IPS-15b (cell line): ENCODE data around the gene SIDT2.
"Not testable (repeated sequence)": the region's sequence is repeated elsewhere in the genome, so short reads cannot be mapped to it uniquely, and the experiment has no call there.

ENCODE experiments used
- H3K27me3 ChIP-seq: one replicate; pipeline ENCODE4 v1.6.1; 2013; ENCODE audit warnings: low read length; ENCODE audit not compliant: control insufficient read depth, insufficient read depth
- H3K36me3 ChIP-seq: one replicate; pipeline ENCODE4 v1.6.1; 2013; ENCODE audit warnings: low read length; ENCODE audit not compliant: control insufficient read depth, insufficient read depth
- H3K4me1 ChIP-seq: one replicate; pipeline ENCODE4 v1.6.1; 2013; ENCODE audit warnings: mild to moderate bottlenecking, low read length; ENCODE audit not compliant: control insufficient read depth, insufficient read depth
- H3K4me3 ChIP-seq: one replicate; pipeline ENCODE4 v1.5.1; 2013; ENCODE audit warnings: low read depth, low read length
- H3K9ac ChIP-seq: one replicate; pipeline ENCODE4 v1.6.1; 2013; ENCODE audit warnings: low read depth, mild to moderate bottlenecking, low read length
- H3K9me3 ChIP-seq: one replicate; pipeline ENCODE4 v1.6.1; 2013; ENCODE audit warnings: mild to moderate bottlenecking, low read length; ENCODE audit not compliant: control insufficient read depth, insufficient read depth

Gene SIDT2

GRCh38 chr11:117209351-117210125 is 31.0 kb downstream of the SIDT2 start:
- not testable (repeated sequence) for H3K27me3 ChIP-seq, H3K4me3 ChIP-seq, H3K9me3 ChIP-seq, H3K9ac ChIP-seq, H3K4me1 ChIP-seq, H3K36me3 ChIP-seq

GRCh38 chr11:117210620-117211019 is 32.1 kb downstream of the SIDT2 start:
- Histone ChIP-seq H3K4me1 (no peaks in the 10 kb centered on the region), H3K36me3 (peaks cover 5% of the 10 kb centered on the region), H3K4me3 (no peak overlapping the region), H3K27me3 (no peaks in the 10 kb centered on the region), H3K9ac (no peak overlapping the region), H3K9me3 (no peaks in the 10 kb centered on the region)

- H3K27me3 ChIP-seq: no peaks in the 10 kb centered on the region
- H3K9ac ChIP-seq: no peak overlapping the region
- H3K36me3 ChIP-seq: peaks cover 13% of the 10 kb centered on the region
- H3K4me3 ChIP-seq: no peak overlapping the region
- H3K4me1 ChIP-seq: no peaks in the 10 kb centered on the region
- no peaks in the 10 kb centered on the region for H3K9me3 ChIP-seq
Observed at GRCh38 chr11:117212697-117213355, 34.3 kb downstream of the SIDT2 start.

- Histone ChIP-seq H3K9ac (no peak overlapping the region), H3K36me3 (peaks cover 28% of the 10 kb centered on the region), H3K4me3 (no peak overlapping the region), H3K27me3 (no peaks in the 10 kb centered on the region), H3K9me3 (no peaks in the 10 kb centered on the region), H3K4me1 (no peaks in the 10 kb centered on the region)
Observed at GRCh38 chr11:117214404-117215110, 36.0 kb downstream of the SIDT2 start.

- Histone ChIP-seq H3K4me1 (no peaks in the 10 kb centered on the region), H3K27me3 (no peaks in the 10 kb centered on the region), H3K4me3 (no peak overlapping the region), H3K36me3 (peaks cover 28% of the 10 kb centered on the region), H3K9ac (no peak overlapping the region), H3K9me3 (no peaks in the 10 kb centered on the region)
Observed at GRCh38 chr11:117217141-117218084, 38.9 kb downstream of the SIDT2 start.

GRCh38 chr11:117218133-117218915 is 39.8 kb downstream of the SIDT2 start:
- no peaks in the 10 kb centered on the region for H3K27me3 ChIP-seq
- no peak overlapping the region for H3K4me3 ChIP-seq
- no peaks in the 10 kb centered on the region for H3K9me3 ChIP-seq
- H3K9ac ChIP-seq: no peak overlapping the region
- no peaks in the 10 kb centered on the region for H3K4me1 ChIP-seq
- H3K36me3 ChIP-seq: peaks cover 23% of the 10 kb centered on the region

GRCh38 chr11:117219001-117219400 is 40.5 kb downstream of the SIDT2 start:
- Histone ChIP-seq H3K36me3 (peaks cover 23% of the 10 kb centered on the region), H3K27me3 (no peaks in the 10 kb centered on the region), H3K9ac (no peak overlapping the region), H3K4me3 (no peak overlapping the region), H3K9me3 (no peaks in the 10 kb centered on the region), H3K4me1 (no peaks in the 10 kb centered on the region)

GRCh38 chr11:117219455-117219854 is 40.9 kb downstream of the SIDT2 start:
- Histone ChIP-seq H3K4me1 (no peaks in the 10 kb centered on the region), H3K9ac (no peak overlapping the region), H3K4me3 (no peak overlapping the region), H3K36me3 (peaks cover 23% of the 10 kb centered on the region), H3K27me3 (no peaks in the 10 kb centered on the region), H3K9me3 (no peaks in the 10 kb centered on the region)

GRCh38 chr11:117219995-117220394 is 41.5 kb downstream of the SIDT2 start:
- no peaks in the 10 kb centered on the region for H3K27me3 ChIP-seq
- no peak overlapping the region for H3K4me3 ChIP-seq
- no peaks in the 10 kb centered on the region for H3K4me1 ChIP-seq
- peaks cover 23% of the 10 kb centered on the region for H3K36me3 ChIP-seq
- no peak overlapping the region for H3K9ac ChIP-seq
- H3K9me3 ChIP-seq: no peaks in the 10 kb centered on the region

- H3K27me3 ChIP-seq: no peaks in the 10 kb centered on the region
- H3K9ac ChIP-seq: no peak overlapping the region
- H3K4me3 ChIP-seq: no peak overlapping the region
- peaks cover 23% of the 10 kb centered on the region for H3K36me3 ChIP-seq
- H3K9me3 ChIP-seq: no peaks in the 10 kb centered on the region
- no peaks in the 10 kb centered on the region for H3K4me1 ChIP-seq
Observed at GRCh38 chr11:117220568-117220967, 42.0 kb downstream of the SIDT2 start.
